Large intestine (tissue), 3 donors: ENCODE data around the gene ATXN7L2. TPM values are rescaled to one million over a fixed set of nuclear protein-coding genes. Genes with fewer than 3 reads are reported as not detected.
A peak's percentile ranks its signal among the peaks of the same experiment; 100 is the strongest.

Experiments used
- DNase-seq, 2 donors: peaks; one replicate each; pipeline versions ENCODE4 v3.0.0 to v3.0.0-alpha.2; 2013
- H3K27ac ChIP-seq: one replicate; pipeline ENCODE4 v1.5.1; 2013; ENCODE audit warnings: low read length
- H3K27me3 ChIP-seq: 2 replicates; pipeline ENCODE4 v1.6.1; 2013; ENCODE audit warnings: low read length; ENCODE audit not compliant: control insufficient read depth, insufficient read depth
- H3K36me3 ChIP-seq: 2 replicates; pipeline ENCODE4 v1.6.1; 2013; ENCODE audit warnings: low read length; ENCODE audit not compliant: control insufficient read depth, insufficient read depth
- H3K4me1 ChIP-seq: one replicate; pipeline ENCODE4 v1.6.1; 2013; ENCODE audit warnings: low read length; ENCODE audit not compliant: control insufficient read depth, insufficient read depth
- H3K4me3 ChIP-seq: one replicate; pipeline ENCODE4 v1.5.1; 2013; ENCODE audit warnings: low read length
- H3K9me3 ChIP-seq: one replicate; pipeline ENCODE4 v1.6.1; 2013; ENCODE audit warnings: mild to moderate bottlenecking, low read depth, low read length, moderate library complexity; ENCODE audit not compliant: control insufficient read depth
- WGBS: methylation state at CpG from one replicate; pipeline ENCODE4 v1.1.5; 2013; ENCODE audit warnings: low lambda C conversion rate; ENCODE audit not compliant: insufficient coverage; 5-methylcytosine and 5-hydroxymethylcytosine counted together
- polyA plus RNA-seq: library from polyadenylated mRNA; unstranded; fragments of 120-200 nt; gene quantifications from one replicate; pipeline ENCODE4 v1.2.1, GENCODE V29; 2013

The ATXN7L2 gene
- polyA plus RNA-seq, 1 donor = 6.1 TPM

GRCh38 chr1:109487261-109487660 is 3.6 kb downstream of the ATXN7L2 start:
- H3K4me1 ChIP-seq = peaks cover 12% of the 10 kb centered on the region
- DNase-seq = no peak
- peaks cover 3% of the 10 kb centered on the region for H3K9me3 ChIP-seq
- no CpG with 5 or more reads among the region's 5 CpGs for WGBS
- H3K4me3 ChIP-seq = no peak overlapping the region
- H3K36me3 ChIP-seq = peaks cover 46% of the 10 kb centered on the region
- no peak overlapping the region for H3K27ac ChIP-seq
- peaks cover 7% of the 10 kb centered on the region for H3K27me3 ChIP-seq

- peaks cover 3% of the 10 kb centered on the region for H3K9me3 ChIP-seq
- no peak for DNase-seq
- no peak overlapping the region for H3K27ac ChIP-seq
- H3K27me3 ChIP-seq = no peaks in the 10 kb centered on the region
- WGBS = no CpG with 5 or more reads among the region's 5 CpGs
- no peak overlapping the region for H3K4me3 ChIP-seq
- peaks cover 46% of the 10 kb centered on the region for H3K36me3 ChIP-seq
- H3K4me1 ChIP-seq = peaks cover 10% of the 10 kb centered on the region
Observed at GRCh38 chr1:109488201-109488600, 4.5 kb downstream of the ATXN7L2 start.

GRCh38 chr1:109488696-109489095 is 5.0 kb downstream of the ATXN7L2 start:
- Histone ChIP-seq H3K4me1 (peaks cover 13% of the 10 kb centered on the region), H3K36me3 (peaks cover 46% of the 10 kb centered on the region), H3K4me3 (no peak overlapping the region), H3K27ac (no peak overlapping the region), H3K27me3 (no peaks in the 10 kb centered on the region), H3K9me3 (peaks cover 3% of the 10 kb centered on the region)
- DNase-seq = no peak
- no CpG with 5 or more reads among the region's 12 CpGs for WGBS

GRCh38 chr1:109490029-109490933 is 6.6 kb downstream of the ATXN7L2 start:
- Histone ChIP-seq H3K36me3 (peaks cover 46% of the 10 kb centered on the region), H3K4me1 (peaks cover 12% of the 10 kb centered on the region), H3K9me3 (no peaks in the 10 kb centered on the region), H3K27me3 (no peaks in the 10 kb centered on the region), H3K27ac (no peak overlapping the region), H3K4me3 (no peak overlapping the region)
- WGBS = no CpG with 5 or more reads among the region's 11 CpGs
- peak in 1 of 2 donors; percentile 38 for DNase-seq

GRCh38 chr1:109490934-109491302 is 7.2 kb downstream of the ATXN7L2 start:
- DNase-seq = no peak
- no CpG with 5 or more reads among the region's 11 CpGs for WGBS
- H3K36me3 ChIP-seq = peaks cover 49% of the 10 kb centered on the region
- no peaks in the 10 kb centered on the region for H3K27me3 ChIP-seq
- no peaks in the 10 kb centered on the region for H3K9me3 ChIP-seq
- no peak overlapping the region for H3K27ac ChIP-seq
- H3K4me1 ChIP-seq = peaks cover 12% of the 10 kb centered on the region
- no peak overlapping the region for H3K4me3 ChIP-seq

- Histone ChIP-seq H3K9me3 (no peaks in the 10 kb centered on the region), H3K4me1 (peaks cover 12% of the 10 kb centered on the region), H3K4me3 (no peak overlapping the region), H3K27me3 (no peaks in the 10 kb centered on the region), H3K27ac (no peak overlapping the region), H3K36me3 (peaks cover 51% of the 10 kb centered on the region)
- DNase-seq = no peak
- WGBS = no CpG with 5 or more reads among the region's 8 CpGs
Observed at GRCh38 chr1:109491372-109491771, 7.7 kb downstream of the ATXN7L2 start.

GRCh38 chr1:109492779-109493178 is 9.1 kb downstream of the ATXN7L2 start:
- Histone ChIP-seq H3K9me3 (no peaks in the 10 kb centered on the region), H3K4me3 (no peak overlapping the region), H3K27me3 (no peaks in the 10 kb centered on the region), H3K27ac (no peak overlapping the region), H3K36me3 (peaks cover 57% of the 10 kb centered on the region), H3K4me1 (peaks cover 12% of the 10 kb centered on the region)
- whole genome bisulfite sequencing = no CpG with 5 or more reads among the region's 4 CpGs
- no peak for DNase-seq

GRCh38 chr1:109493227-109493626 is 9.5 kb downstream of the ATXN7L2 start:
- no peaks in the 10 kb centered on the region for H3K27me3 ChIP-seq
- DNase-seq = no peak
- peaks cover 57% of the 10 kb centered on the region for H3K36me3 ChIP-seq
- WGBS = no CpG with 5 or more reads among the region's 4 CpGs
- peaks cover 13% of the 10 kb centered on the region for H3K4me1 ChIP-seq
- H3K27ac ChIP-seq = no peak overlapping the region
- no peaks in the 10 kb centered on the region for H3K9me3 ChIP-seq
- no peak overlapping the region for H3K4me3 ChIP-seq

GRCh38 chr1:109493805-109494539 is 10.3 kb downstream of the ATXN7L2 start, which contains the start of gene CYB561D1:
Gene CYB561D1, plus strand, starts transcription at chr1:109494094. Its CDS starts 46 bp downstream, at chr1:109494140.
- WGBS = no CpG with 5 or more reads among the region's 44 CpGs
- Histone ChIP-seq H3K27me3 (no peaks in the 10 kb centered on the region), H3K27ac (peak within 1 kb of the TSS; percentile 51), H3K4me3 (peak within 1 kb of the TSS; percentile 99), H3K4me1 (peaks cover 19% of the 10 kb centered on the region), H3K9me3 (no peaks in the 10 kb centered on the region), H3K36me3 (peaks cover 53% of the 10 kb centered on the region)
- peak; percentile 81 to 90 for DNase-seq

- H3K27me3 ChIP-seq = no peaks in the 10 kb centered on the region
- no peaks in the 10 kb centered on the region for H3K9me3 ChIP-seq
- peaks cover 22% of the 10 kb centered on the region for H3K4me1 ChIP-seq
- H3K36me3 ChIP-seq = peaks cover 45% of the 10 kb centered on the region
- H3K4me3 ChIP-seq = no peak overlapping the region
- DNase-seq = no peak
- WGBS = no CpG with 5 or more reads among the region's 7 CpGs
- H3K27ac ChIP-seq = no peak overlapping the region
Observed at GRCh38 chr1:109495738-109496137, 12.0 kb downstream of the ATXN7L2 start.
